Upper lobe of left lung (tissue), 4 donors: ENCODE measurements around the gene LMCD1.

Experiments used
- POLR2A ChIP-seq, 4 donors: fragments of 450-650 bp; IDR thresholded peaks; one replicate each; pipeline ENCODE4 v1.5.1; 2016 to 2017; ENCODE audit warnings: antibody characterized with exemption in 4 of 4, mild to moderate bottlenecking in 2 of 4
- POLR2AphosphoS5 ChIP-seq, 2 donors: sonication (generic); formaldehyde crosslinking; IDR thresholded peaks; one replicate each; pipeline ENCODE4 v1.5.1; 2017; ENCODE audit warnings: antibody characterized with exemption in 2 of 2

DNA sequence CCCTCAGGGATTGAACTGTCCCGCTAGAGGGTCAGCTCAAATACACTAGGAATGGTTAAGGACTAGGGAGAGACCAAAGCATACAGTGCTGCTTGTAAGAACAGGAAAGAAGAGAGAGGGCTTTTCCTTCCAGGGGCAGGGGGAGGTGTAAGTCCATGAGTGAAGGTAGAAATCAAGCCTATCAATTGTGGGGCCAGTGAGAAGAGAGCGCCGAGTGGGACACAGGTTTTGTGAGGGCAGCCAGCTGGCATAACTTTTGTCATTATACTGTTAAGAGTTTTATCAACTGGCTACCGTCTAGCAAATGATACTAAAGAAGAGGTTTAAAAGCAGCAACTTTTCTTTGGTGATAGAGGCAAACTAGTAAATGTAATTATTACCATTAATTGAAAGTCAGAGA is 45.0 kb downstream of the LMCD1 start:
- TF ChIP-seq POLR2AphosphoS5 (IDR thresholded peaks at IDR 0.05) (no peak), POLR2A (IDR thresholded peaks at IDR 0.05) (no peak)
